Sigmoid colon (tissue), 7 donors: ENCODE measurements around the gene CCDC63. TPM values are rescaled to one million over a fixed set of nuclear protein-coding genes. Genes with fewer than 3 reads are reported as not detected.
A peak's percentile ranks its signal among the peaks of the same experiment; 100 is the strongest.

Source experiments
- DNase-seq: peaks from one replicate; pipeline ENCODE4 v3.0.0-alpha.2; 2019
- H3K27ac ChIP-seq, 4 donors: fragments of 200-600 bp; sonication (generic); one replicate each; pipeline ENCODE4 v1.5.1; 2016 to 2019; ENCODE audit warnings: mild to moderate bottlenecking in 1 of 4
- H3K27me3 ChIP-seq, 3 donors: fragments of 200-600 bp; sonication (generic); one replicate each; pipeline ENCODE4 v1.5.1; 2019; ENCODE audit warnings: mild to moderate bottlenecking in 1 of 3
- H3K36me3 ChIP-seq, 4 donors: fragments of 200-600 bp; sonication (generic); one replicate each; pipeline ENCODE4 v1.5.1; 2016 to 2019
- H3K4me1 ChIP-seq, 4 donors: fragments of 200-600 bp; sonication (generic); one replicate each; pipeline ENCODE4 v1.5.1; 2017 to 2019
- H3K4me3 ChIP-seq, 4 donors: fragments of 200-600 bp; sonication (generic); one replicate each; pipeline ENCODE4 v1.5.1; 2017 to 2019; ENCODE audit warnings: mild to moderate bottlenecking in 2 of 4, moderate library complexity in 1 of 4
- H3K9me3 ChIP-seq, 4 donors: fragments of 200-600 bp in 3 of 4; sonication (generic) in 3 of 4; one replicate each; pipeline versions ENCODE4 v1.5.1 to v1.6.1; 2013 to 2019
- CTCF ChIP-seq, 4 experiments: fragments of 450-650 bp in 3 of 4; fragments of 200-600 bp in 1 of 4; IDR thresholded peaks; one replicate each; pipeline ENCODE4 v1.5.1; 2016 to 2019; ENCODE audit warnings: antibody characterized with exemption in 4 of 4, mild to moderate bottlenecking in 3 of 4, moderate library complexity in 2 of 4
- EP300 ChIP-seq, 4 donors: sonication (generic); formaldehyde crosslinking; IDR thresholded peaks; one replicate each; pipeline ENCODE4 v1.6.1; 2017; ENCODE audit warnings: antibody characterized with exemption in 4 of 4
- POLR2A ChIP-seq, 2 donors: fragments of 450-650 bp; IDR thresholded peaks; one replicate each; pipeline ENCODE4 v1.6.1; 2016; ENCODE audit warnings: antibody characterized with exemption in 2 of 2, mild to moderate bottlenecking in 2 of 2, moderate library complexity in 2 of 2
- POLR2AphosphoS5 ChIP-seq, 4 donors: sonication (generic); formaldehyde crosslinking; IDR thresholded peaks; one replicate each; pipeline ENCODE4 v1.6.1; 2017; ENCODE audit warnings: antibody characterized with exemption in 4 of 4
- WGBS, 2 donors: extraction: QIAGEN DNeasy Blood & Tissue Kit; methylation state at CpG; one replicate each; pipeline ENCODE4 v1.1.7; 2013; 5-methylcytosine and 5-hydroxymethylcytosine counted together
- intact Hi-C: fragments of 100-400 bp; cut with DNase I; formaldehyde crosslinking; loops from one replicate; pipeline ENCODE4 v1.15.1; 2023
- polyA plus RNA-seq, 3 donors: library from polyadenylated mRNA; stranded (reverse); fragments of 200-250 nt; gene quantifications; one replicate each; pipeline ENCODE4 v1.2.3, GENCODE V29; 2013
- total RNA-seq, 4 donors: library from RNA; depleted of rRNA; stranded (reverse); fragments of >200 nt; gene quantifications; one replicate each; pipeline ENCODE4 v1.1.0, GENCODE V29; 2016
- donor health status: healthy with polysubstance abuse.
- donor health status: Bipolar disorder and iron deficiency.
- donor health status: healthy.

Gene CCDC63
- total and polyA plus RNA-seq, 7 donors = not detected

- Histone ChIP-seq H3K9me3 (no peaks in the 10 kb centered on the region), H3K36me3 (no peaks in the 10 kb centered on the region), H3K27me3 (peaks cover 0 to 13% (median 3%) of the 10 kb centered on the region in 3 donors), H3K27ac (no peak overlapping the region), H3K4me1 (peaks cover 0 to 6% (median 3%) of the 10 kb centered on the region in 4 donors), H3K4me3 (no peak overlapping the region)
- TF ChIP-seq POLR2A (IDR thresholded peaks at IDR 0.05) = no peak
- TF ChIP-seq EP300 (IDR thresholded peaks at IDR 0.05) = no peak
- TF ChIP-seq CTCF (IDR thresholded peaks at IDR 0.05) = no peak
- TF ChIP-seq POLR2AphosphoS5 (IDR thresholded peaks at IDR 0.05) = no peak
- intact Hi-C loops = no loop called here
- no peak for DNase-seq
- 47 to 51% methylated on average over 11 of the region's 11 CpGs for whole genome bisulfite sequencing, 2 donors
Observed at GRCh38 chr12:110932046-110932445, 85.3 kb downstream of the CCDC63 start.

- no peak for DNase-seq
- Histone ChIP-seq H3K4me3 (no peak overlapping the region), H3K27ac (no peak overlapping the region), H3K4me1 (peaks cover 0 to 8% (median 3%) of the 10 kb centered on the region in 4 donors), H3K36me3 (no peaks in the 10 kb centered on the region), H3K27me3 (peaks cover 0 to 18% (median 3%) of the 10 kb centered on the region in 3 donors), H3K9me3 (no peaks in the 10 kb centered on the region)
- intact Hi-C loops = no loop called here
- no peak for TF ChIP-seq EP300 (IDR thresholded peaks at IDR 0.05)
- no peak for TF ChIP-seq CTCF (IDR thresholded peaks at IDR 0.05)
- no peak for TF ChIP-seq POLR2A (IDR thresholded peaks at IDR 0.05)
- no peak for TF ChIP-seq POLR2AphosphoS5 (IDR thresholded peaks at IDR 0.05)
- 92 to 96% methylated on average over 16 of the region's 16 CpGs for WGBS, 2 donors
Observed at GRCh38 chr12:110933326-110933974, 86.7 kb downstream of the CCDC63 start.

GRCh38 chr12:110934093-110934852 lies 87.5 kb downstream of the CCDC63 start:
- WGBS, 2 donors = 62 to 77% methylated on average over 3 of the region's 3 CpGs

GRCh38 chr12:110935588-110935987 lies 88.8 kb downstream of the CCDC63 start:
- Histone ChIP-seq H3K27ac (no peak overlapping the region), H3K4me3 (no peak overlapping the region), H3K9me3 (no peaks in the 10 kb centered on the region), H3K27me3 (peaks cover 0 to 18% (median 3%) of the 10 kb centered on the region in 3 donors), H3K4me1 (peaks cover 0 to 8% (median 3%) of the 10 kb centered on the region in 4 donors), H3K36me3 (no peaks in the 10 kb centered on the region)
- intact Hi-C loops = loop anchor here (5.0 kb wide), 1 partner anchor 362 kb away; no protein-coding TSS in a partner anchor
- 95% methylated on average over 4 of the region's 4 CpGs for WGBS, 2 donors
- no peak for TF ChIP-seq CTCF (IDR thresholded peaks at IDR 0.05)
- TF ChIP-seq EP300 (IDR thresholded peaks at IDR 0.05) = no peak
- no peak for TF ChIP-seq POLR2AphosphoS5 (IDR thresholded peaks at IDR 0.05)
- TF ChIP-seq POLR2A (IDR thresholded peaks at IDR 0.05) = no peak
- no peak for DNase-seq

More at GRCh38 chr12:110934093-110934852, 87.5 kb downstream of the CCDC63 start:
- Histone ChIP-seq H3K4me1 (peaks cover 0 to 8% (median 3%) of the 10 kb centered on the region in 4 donors), H3K27me3 (peaks cover 0 to 18% (median 3%) of the 10 kb centered on the region in 3 donors), H3K9me3 (no peaks in the 10 kb centered on the region), H3K4me3 (no peak overlapping the region), H3K27ac (peak overlapping the region in 1 of 4 donors; percentile 8), H3K36me3 (no peaks in the 10 kb centered on the region)
- no peak for TF ChIP-seq POLR2A (IDR thresholded peaks at IDR 0.05)
- no peak for TF ChIP-seq CTCF (IDR thresholded peaks at IDR 0.05)
- TF ChIP-seq EP300 (IDR thresholded peaks at IDR 0.05) = no peak
- no peak for TF ChIP-seq POLR2AphosphoS5 (IDR thresholded peaks at IDR 0.05)
- no peak for DNase-seq
- intact Hi-C loops = no loop called here
